Measurements from ENCODE around the gene PCDHGA1.

The PCDHGA1 gene

DNA sequence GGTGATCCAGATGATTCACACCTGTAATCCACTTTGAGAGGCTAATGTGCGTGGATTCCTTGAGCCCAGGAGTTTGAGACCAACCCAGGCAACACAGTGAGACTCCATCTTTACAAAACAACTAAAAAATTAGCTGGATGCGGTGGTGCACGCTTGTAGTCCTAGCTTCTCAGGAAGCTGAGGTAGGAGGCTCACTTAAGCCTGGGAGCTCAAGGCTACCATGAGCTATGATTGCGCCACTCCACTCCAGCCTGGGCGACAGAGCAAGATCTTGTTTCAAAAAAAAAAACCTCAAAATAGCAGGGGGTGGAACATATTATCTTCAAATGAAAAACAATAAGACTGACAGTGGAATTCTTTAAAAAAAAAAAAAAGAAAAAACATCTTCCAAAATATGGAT is 217.6 kb downstream of the PCDHGA1 start:
- no peak for DNase-seq

DNA sequence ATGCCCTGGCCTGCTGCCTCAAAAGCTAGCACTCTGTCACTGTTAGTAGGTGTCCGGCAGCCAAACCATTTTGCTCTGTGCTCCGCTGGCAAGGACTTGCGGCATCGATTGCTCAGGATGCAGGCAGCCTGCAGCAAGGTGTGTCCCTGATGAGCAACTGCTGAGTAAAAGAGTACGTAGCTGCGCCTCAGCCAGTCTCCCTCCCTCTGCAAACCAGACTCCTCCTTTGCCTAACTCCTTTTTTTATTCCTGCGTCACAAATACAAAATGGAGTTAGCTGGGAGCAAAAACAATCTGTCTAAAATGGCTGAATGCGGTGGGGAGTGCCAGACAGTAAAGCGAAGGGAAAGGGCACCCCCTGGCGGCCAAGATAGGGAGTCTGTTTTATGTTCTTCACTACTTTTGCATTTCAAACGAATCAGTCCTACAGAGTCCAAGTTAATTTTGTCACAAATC is 227.4 kb downstream of the PCDHGA1 start:
- peak; percentile 86 for DNase-seq

DNA sequence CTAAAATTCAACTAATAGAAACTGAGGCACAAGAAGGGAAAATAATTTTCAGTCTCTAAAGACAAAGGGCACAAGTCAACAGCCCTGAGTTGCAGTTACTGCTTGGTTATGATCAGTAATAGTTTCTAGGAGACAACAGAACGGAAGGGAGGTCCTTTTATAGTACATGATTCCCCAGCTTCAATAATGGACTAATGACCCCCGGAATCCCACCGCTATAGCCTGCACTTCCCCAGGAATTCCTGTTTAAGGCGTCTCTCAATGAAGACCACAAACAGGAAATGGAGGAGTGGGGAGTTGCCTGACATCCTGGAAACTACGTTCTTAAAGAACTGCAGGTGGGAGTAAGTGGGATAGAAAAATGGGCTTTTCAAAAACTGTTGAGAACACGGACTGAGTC is 227.8 kb downstream of the PCDHGA1 start:
- no peak for DNase-seq

DNA sequence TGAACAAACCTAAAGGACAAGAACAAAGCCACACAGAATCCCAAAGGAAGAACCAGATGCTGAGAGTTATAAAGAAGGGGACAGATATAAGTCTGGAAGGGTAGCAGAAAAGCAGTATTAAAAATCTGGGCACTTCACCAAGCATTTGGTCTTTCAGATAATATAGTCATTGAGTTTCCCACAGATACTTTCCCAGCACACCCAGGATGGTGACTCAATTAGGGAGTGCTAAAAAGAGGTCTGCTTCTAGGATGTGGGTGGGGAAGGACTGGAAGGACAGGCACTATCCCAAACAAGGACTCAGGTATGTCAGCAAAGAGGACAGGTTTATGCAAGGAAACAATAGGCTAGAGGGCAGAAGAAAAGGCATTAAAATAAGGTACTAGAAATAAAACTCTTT is 229.1 kb downstream of the PCDHGA1 start:
- DNase-seq, result no peak

DNA sequence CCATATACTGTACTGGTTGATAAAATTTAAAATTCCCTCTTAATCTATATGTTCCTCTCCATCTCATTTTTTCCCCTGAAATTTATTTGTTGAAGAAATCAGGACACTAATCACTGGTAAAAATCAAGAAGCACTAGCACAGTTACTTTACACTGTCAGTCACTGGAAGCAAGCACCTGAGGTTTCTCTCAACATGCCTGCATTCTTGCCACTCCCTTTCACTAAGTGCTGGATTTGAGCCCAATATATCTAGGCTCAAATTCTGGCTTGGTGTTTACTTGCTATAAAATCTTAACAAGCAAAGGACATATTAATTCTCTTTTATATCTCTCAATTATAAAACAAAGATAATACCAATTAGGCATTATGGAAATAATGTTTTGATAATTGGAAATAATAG is 229.8 kb downstream of the PCDHGA1 start:
- no peak for DNase-seq

DNA sequence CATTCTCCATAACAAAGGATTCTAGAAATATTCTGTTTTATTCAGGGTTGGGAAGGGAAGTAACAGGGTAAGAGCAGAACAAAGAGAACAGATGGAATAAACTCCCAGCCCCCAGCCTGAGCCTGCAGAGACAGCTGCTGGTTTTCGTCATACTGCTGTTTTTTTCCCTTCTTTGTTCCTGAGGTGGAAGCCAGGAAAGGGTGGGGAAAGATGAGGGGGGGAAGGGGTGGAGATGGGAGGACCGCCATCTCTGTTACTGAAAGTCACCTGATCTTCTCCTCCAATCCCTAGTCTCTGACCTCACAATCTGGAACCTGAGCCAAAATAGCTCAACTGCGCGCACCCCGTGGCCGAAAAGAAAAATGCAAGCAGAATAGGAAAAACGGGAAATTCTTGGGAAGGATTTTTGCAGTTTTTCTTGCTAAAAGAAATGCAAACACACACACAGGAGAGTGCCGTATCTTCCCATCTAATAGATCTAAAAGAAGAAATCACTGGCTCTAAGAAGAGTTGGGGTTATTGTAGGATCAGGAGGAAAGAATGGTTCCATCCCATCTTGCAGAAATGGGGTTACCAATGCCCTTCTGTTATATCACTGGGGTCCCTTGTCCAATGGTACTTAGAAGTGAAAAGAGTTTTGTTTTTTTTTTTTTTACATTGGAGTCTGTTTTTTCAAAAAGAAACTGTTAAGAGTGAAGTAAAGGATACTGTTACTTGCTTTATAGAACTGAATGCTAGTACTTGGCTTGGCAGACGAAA is 230.6 kb downstream of the PCDHGA1 start:
- DNase-seq, result peak; percentile 57
